ENCODE data around the gene BSND.

Gene BSND

GRCh38 chr1:55044617-55045397, 46.1 kb downstream of the BSND start:
- no peak overlapping the region for H3K27ac ChIP-seq (ENCODE audit: extremely low read depth, low read depth, low read length)

GRCh38 chr1:55045430-55045829, 46.7 kb downstream of the BSND start:
- no peaks in the 10 kb centered on the region for H3K36me3 ChIP-seq (ENCODE audit: control insufficient read depth in 2 of 2, insufficient read depth in 1 of 2, low read length in 2 of 2)

More at GRCh38 chr1:55044617-55045397, 46.1 kb downstream of the BSND start:
- Histone ChIP-seq H3K4me1 (ENCODE audit: control insufficient read depth, insufficient read depth, low read length) (no peaks in the 10 kb centered on the region), H3K36me3 (ENCODE audit: control insufficient read depth in 2 of 2, insufficient read depth in 1 of 2, low read length in 2 of 2) (no peaks in the 10 kb centered on the region), H3K4me3 (ENCODE audit: low read depth, low read length) (no peak overlapping the region), H3K9me3 (ENCODE audit: control insufficient read depth, insufficient read depth, low read depth, low read length) (no peaks in the 10 kb centered on the region)
- no peak for TF ChIP-seq SP7 (tag by site-specific recombination; IDR thresholded peaks at IDR 0.05)
- TF ChIP-seq ZNF223 (tag by site-specific recombination; IDR thresholded peaks at IDR 0.05): no peak
- TF ChIP-seq ZNF19 (tag by site-specific recombination; IDR thresholded peaks at IDR 0.05; ENCODE audit: low read depth): no peak
- no peak for TF ChIP-seq ZNF138 (tag by site-specific recombination; IDR thresholded peaks at IDR 0.05; ENCODE audit: borderline replicate concordance)
- TF ChIP-seq GFI1B (tag by site-specific recombination; IDR thresholded peaks at IDR 0.05): no peak
- TF ChIP-seq ZNF571 (tag by site-specific recombination; IDR thresholded peaks at IDR 0.05): no peak
- TF ChIP-seq ZNF292 (tag by site-specific recombination; IDR thresholded peaks at IDR 0.05; ENCODE audit: borderline replicate concordance, low read depth): no peak
- no peak for TF ChIP-seq REPIN1 (tag by site-specific recombination; IDR thresholded peaks at IDR 0.05; ENCODE audit: low read depth)
- CTCF ChIA-PET: interaction anchor here (1.3 kb wide), 2 partner anchors 23 to 48 kb away, joined by 3 to 6 read pairs; no protein-coding TSS in a partner anchor
- POLR2A ChIA-PET: no interaction called here

GRCh38 chr1:55046871-55047270, 48.1 kb downstream of the BSND start:
- no peak for TF ChIP-seq ZNF580 (tag by site-specific recombination; IDR thresholded peaks at IDR 0.05)
- TF ChIP-seq ZNF645 (tag by site-specific recombination; IDR thresholded peaks at IDR 0.05): no peak
- no peak for TF ChIP-seq ZNF785 (tag by site-specific recombination; IDR thresholded peaks at IDR 0.05)
- TF ChIP-seq MYNN (tag by site-specific recombination; IDR thresholded peaks at IDR 0.05; ENCODE audit: borderline replicate concordance): no peak
- no peak for TF ChIP-seq KLF1 (tag by site-specific recombination; IDR thresholded peaks at IDR 0.05)
- TF ChIP-seq ZNF16 (tag by site-specific recombination; IDR thresholded peaks at IDR 0.05; ENCODE audit: low read depth): no peak
- no peak for TF ChIP-seq ZNF311 (tag by site-specific recombination; IDR thresholded peaks at IDR 0.05; ENCODE audit: borderline replicate concordance)
- no peak for TF ChIP-seq ZNF266 (tag by site-specific recombination; IDR thresholded peaks at IDR 0.05; ENCODE audit: low read depth)
- POLR2A ChIA-PET: no interaction called here

More at GRCh38 chr1:55045430-55045829, 46.7 kb downstream of the BSND start:
- no peaks in the 10 kb centered on the region for H3K9me3 ChIP-seq (ENCODE audit: control insufficient read depth, insufficient read depth, low read depth, low read length)
- CTCF ChIA-PET: interaction anchor here (0.8 to 1.3 kb wide), 3 partner anchors 23 to 67 kb away, joined by 3 to 6 read pairs (median 4); no protein-coding TSS in a partner anchor
- no peak overlapping the region for H3K27ac ChIP-seq (ENCODE audit: extremely low read depth, low read depth, low read length)
- POLR2A ChIA-PET: no interaction called here
- H3K4me3 ChIP-seq (ENCODE audit: low read depth, low read length): no peak overlapping the region
- no peak for TF ChIP-seq ZNF19 (tag by site-specific recombination; IDR thresholded peaks at IDR 0.05; ENCODE audit: low read depth)
- no peak for TF ChIP-seq ZNF324 (tag by site-specific recombination; IDR thresholded peaks at IDR 0.05)
- TF ChIP-seq ZFP3 (tag by site-specific recombination; IDR thresholded peaks at IDR 0.05; ENCODE audit: low read depth): no peak
- no peak for TF ChIP-seq BCL11B (tag by site-specific recombination; IDR thresholded peaks at IDR 0.05; ENCODE audit: low read depth)
- TF ChIP-seq ZNF202 (tag by site-specific recombination; IDR thresholded peaks at IDR 0.05; ENCODE audit: borderline replicate concordance): no peak
- no peaks in the 10 kb centered on the region for H3K4me1 ChIP-seq (ENCODE audit: control insufficient read depth, insufficient read depth, low read length)

More at GRCh38 chr1:55046871-55047270, 48.1 kb downstream of the BSND start:
- Histone ChIP-seq H3K36me3 (ENCODE audit: control insufficient read depth in 2 of 2, insufficient read depth in 1 of 2, low read length in 2 of 2) (no peaks in the 10 kb centered on the region), H3K4me1 (ENCODE audit: control insufficient read depth, insufficient read depth, low read length) (no peaks in the 10 kb centered on the region), H3K9me3 (ENCODE audit: control insufficient read depth, insufficient read depth, low read depth, low read length) (no peaks in the 10 kb centered on the region), H3K4me3 (ENCODE audit: low read depth, low read length) (no peak overlapping the region), H3K27ac (ENCODE audit: extremely low read depth, low read depth, low read length) (no peak overlapping the region)
- CTCF ChIA-PET: no interaction called here

Measured in HEK293 (cell line).